Suppressor macrophage treated with lipopolysaccharide for 1 hour (primary cell): ENCODE measurements around the gene ZAP70.
"Not testable (repeated sequence)": the region's sequence is repeated elsewhere in the genome, so short reads cannot be mapped to it uniquely, and the experiment has no call there.

Experiments used
- DNase-seq, 3 donors: peaks; one replicate each; pipeline ENCODE4 v3.0.0-alpha.2; 2020 to 2022

ZAP70 gene

GRCh38 chr2:97699765-97700444, 13.5 kb upstream of the ZAP70 start:
- DNase-seq, result peak; percentile 64 to 79 (median 77)

GRCh38 chr2:97701186-97701585, 12.2 kb upstream of the ZAP70 start:
- no peak for DNase-seq

GRCh38 chr2:97701851-97702465, 11.4 kb upstream of the ZAP70 start:
- no peak for DNase-seq

GRCh38 chr2:97702731-97703470, 10.5 kb upstream of the ZAP70 start:
- DNase-seq, result no peak

GRCh38 chr2:97703741-97704140, 9.6 kb upstream of the ZAP70 start:
- peak; percentile 29 to 57 (median 47) for DNase-seq

- no peak for DNase-seq
Observed at GRCh38 chr2:97704989-97705388, 8.4 kb upstream of the ZAP70 start.

- DNase-seq, result no peak
Observed at GRCh38 chr2:97706112-97706511, 7.3 kb upstream of the ZAP70 start.

GRCh38 chr2:97706708-97707345, 6.5 kb upstream of the ZAP70 start:
- DNase-seq, result no peak

GRCh38 chr2:97707362-97708047, 5.9 kb upstream of the ZAP70 start:
- DNase-seq, result no peak

- no peak for DNase-seq
Observed at GRCh38 chr2:97708048-97708380, 5.4 kb upstream of the ZAP70 start.

GRCh38 chr2:97708608-97709007, 4.8 kb upstream of the ZAP70 start:
- DNase-seq, result no peak

GRCh38 chr2:97711394-97711711, 2.0 kb upstream of the ZAP70 start:
- no peak for DNase-seq

GRCh38 chr2:97712175-97712574, 1.2 kb upstream of the ZAP70 start:
- not testable (repeated sequence) for DNase-seq

GRCh38 chr2:97712693-97713295, 582 bp upstream of the ZAP70 start:
- DNase-seq, result no peak

- no peak for DNase-seq
Observed at GRCh38 chr2:97714084-97714949, 941 bp downstream of the ZAP70 start.

- DNase-seq, result no peak
Observed at GRCh38 chr2:97714950-97715652, 1.7 kb downstream of the ZAP70 start.

GRCh38 chr2:97715951-97716694, 2.7 kb downstream of the ZAP70 start:
- no peak for DNase-seq

GRCh38 chr2:97716695-97717612, 3.6 kb downstream of the ZAP70 start:
- no peak for DNase-seq

GRCh38 chr2:97717613-97717995, 4.2 kb downstream of the ZAP70 start:
- DNase-seq, result no peak
